Kasumi-1 (cell line): Measurements from ENCODE around the gene IQSEC1.

Source experiments
- DNase-seq, 2 experiments: peaks; one replicate each; lab custom pipeline; 2025; lab: John Stamatoyannopoulos, UW

IQSEC1 gene

GRCh38 chr3:13028010-13028821 lies 45.0 kb downstream of the IQSEC1 start:
- no peak for DNase-seq

GRCh38 chr3:13027154-13027553 lies 46.1 kb downstream of the IQSEC1 start:
- DNase-seq = no peak

GRCh38 chr3:13026534-13026933 lies 46.7 kb downstream of the IQSEC1 start:
- no peak for DNase-seq

GRCh38 chr3:13025778-13026518 lies 47.3 kb downstream of the IQSEC1 start:
- DNase-seq = no peak

GRCh38 chr3:13025090-13025489 lies 48.1 kb downstream of the IQSEC1 start:
- no peak for DNase-seq

- no peak for DNase-seq
Observed at GRCh38 chr3:13024765-13025065, 48.5 kb downstream of the IQSEC1 start.

- DNase-seq = no peak
Observed at GRCh38 chr3:13023971-13024764, 49.1 kb downstream of the IQSEC1 start.

GRCh38 chr3:13023235-13023970 lies 49.8 kb downstream of the IQSEC1 start:
- no peak for DNase-seq

GRCh38 chr3:13022348-13023234 lies 50.6 kb downstream of the IQSEC1 start:
- DNase-seq = no peak

GRCh38 chr3:13021141-13022114 lies 51.8 kb downstream of the IQSEC1 start:
- no peak for DNase-seq

GRCh38 chr3:13020159-13020750 lies 53.0 kb downstream of the IQSEC1 start:
- no peak for DNase-seq

- DNase-seq = no peak
Observed at GRCh38 chr3:13019243-13020095, 53.8 kb downstream of the IQSEC1 start.

GRCh38 chr3:13018561-13019242 lies 54.5 kb downstream of the IQSEC1 start:
- no peak for DNase-seq

GRCh38 chr3:13018043-13018451 lies 55.2 kb downstream of the IQSEC1 start:
- no peak for DNase-seq

- DNase-seq = no peak
Observed at GRCh38 chr3:13017361-13018042, 55.7 kb downstream of the IQSEC1 start.

GRCh38 chr3:13016721-13017255 lies 56.4 kb downstream of the IQSEC1 start:
- no peak for DNase-seq
